ENCODE measurements around the gene CCDC187. TPM values are rescaled to one million over a fixed set of nuclear protein-coding genes. Genes with fewer than 3 reads are reported as not detected.

Gene CCDC187
- total and polyA plus RNA-seq, 8 donors, result 0.12 to 2.8 (median 0.45) TPM; not detected in 1

GRCh38 chr9:136316271-136316751, 12.4 kb upstream of the CCDC187 start:
- intact Hi-C loops (cut with DNase I; ENCODE audit: low total_unique reads), result no loop called here
- H3K27me3 ChIP-seq, result peaks cover 0 to 9% (median 0%) of the 10 kb centered on the region in 3 donors
- H3K4me1 ChIP-seq, result peaks cover 0 to 9% (median 6%) of the 10 kb centered on the region in 4 donors
- peaks cover 0 to 13% (median 11%) of the 10 kb centered on the region in 4 donors for H3K9me3 ChIP-seq
- WGBS, 5 donors, result 89 to 96% (median 91%) methylated on average over 13 to 23 of the region's 23 CpGs
- DNase-seq, result no peak
- H3K36me3 ChIP-seq, result no peaks in the 10 kb centered on the region
- H3K27ac ChIP-seq, result no peak overlapping the region
- TF ChIP-seq CTCF (IDR thresholded peaks at IDR 0.05) (no peak), POLR2AphosphoS5 (IDR thresholded peaks at IDR 0.05) (no peak), EP300 (IDR thresholded peaks at IDR 0.05) (no peak), POLR2A (IDR thresholded peaks at IDR 0.05) (no peak)
- H3K4me3 ChIP-seq, result no peak overlapping the region

- no peak for TF ChIP-seq CTCF (IDR thresholded peaks at IDR 0.05)
- TF ChIP-seq EP300 (IDR thresholded peaks at IDR 0.05), result no peak
- no peak for TF ChIP-seq POLR2AphosphoS5 (IDR thresholded peaks at IDR 0.05)
- TF ChIP-seq POLR2A (IDR thresholded peaks at IDR 0.05), result no peak
- H3K4me3 ChIP-seq, result no peak overlapping the region
- H3K4me1 ChIP-seq, result peaks cover 0 to 21% (median 10%) of the 10 kb centered on the region in 4 donors
- no peak overlapping the region for H3K27ac ChIP-seq
- peaks cover 0 to 22% (median 7%) of the 10 kb centered on the region in 3 donors for H3K27me3 ChIP-seq
- DNase-seq, result no peak
- H3K36me3 ChIP-seq, result no peaks in the 10 kb centered on the region
- WGBS, 5 donors, result 85 to 93% (median 90%) methylated on average over 4 of the region's 4 CpGs
- intact Hi-C loops (cut with DNase I; ENCODE audit: low total_unique reads), result no loop called here
- H3K9me3 ChIP-seq, result peaks cover 0 to 13% (median 11%) of the 10 kb centered on the region in 4 donors
Measured at GRCh38 chr9:136314944-136315343, 11.1 kb upstream of the CCDC187 start.

- peaks cover 0 to 13% (median 11%) of the 10 kb centered on the region in 4 donors for H3K9me3 ChIP-seq
- no peak overlapping the region for H3K4me3 ChIP-seq
- TF ChIP-seq POLR2A (IDR thresholded peaks at IDR 0.05) (no peak), EP300 (IDR thresholded peaks at IDR 0.05) (no peak), POLR2AphosphoS5 (IDR thresholded peaks at IDR 0.05) (no peak), CTCF (IDR thresholded peaks at IDR 0.05) (no peak)
- intact Hi-C loops (cut with DNase I; ENCODE audit: low total_unique reads), result no loop called here
- H3K27ac ChIP-seq, result no peak overlapping the region
- no peak for DNase-seq
- H3K4me1 ChIP-seq, result peaks cover 0 to 21% (median 10%) of the 10 kb centered on the region in 4 donors
- peaks cover 0 to 30% (median 7%) of the 10 kb centered on the region in 3 donors for H3K27me3 ChIP-seq
- WGBS, 5 donors, result 79 to 95% (median 84%) methylated on average over 3 of the region's 3 CpGs
- H3K36me3 ChIP-seq, result no peaks in the 10 kb centered on the region
Measured at GRCh38 chr9:136314056-136314416, 10.1 kb upstream of the CCDC187 start.

- Histone ChIP-seq H3K27ac (no peak overlapping the region), H3K4me3 (no peak overlapping the region), H3K36me3 (no peaks in the 10 kb centered on the region), H3K9me3 (peaks cover 0 to 13% (median 11%) of the 10 kb centered on the region in 4 donors), H3K4me1 (peaks cover 0 to 21% (median 10%) of the 10 kb centered on the region in 4 donors), H3K27me3 (peaks cover 0 to 34% (median 7%) of the 10 kb centered on the region in 3 donors)
- intact Hi-C loops (cut with DNase I; ENCODE audit: low total_unique reads), result no loop called here
- 84 to 89% (median 86%) methylated on average over 14 to 18 of the region's 18 CpGs for WGBS, 5 donors
- no peak for TF ChIP-seq POLR2A (IDR thresholded peaks at IDR 0.05)
- no peak for DNase-seq
Measured at GRCh38 chr9:136313111-136314055, 9.5 kb upstream of the CCDC187 start.
